GM12878 (cell line): ENCODE data around the gene TREH. TPM values are rescaled to one million over a fixed set of nuclear protein-coding genes. Genes with fewer than 3 reads are reported as not detected.

ENCODE experiments used
- ATAC-seq: fragments of 200-7000 bp; cut with Tn5 transposase; 3 replicates; pipeline ENCODE4 v1.9.1; 2020; ENCODE audit warnings: mild to moderate bottlenecking, moderate library complexity
- BruUV-seq: library from RNA; stranded (reverse); fragments of 400-500 nt; replicated peaks from 2 replicates; lab custom pipeline; 2021; lab: Mats Ljungman, UMichigan
- CTCF ChIA-PET: fragments of 300-600 bp; sonication (Branson Sonifier 250); formaldehyde crosslinking; extraction: SDS; loops from one replicate; lab custom pipeline; 2021; ENCODE audit warnings: inconsistent platforms; lab: Yijun Ruan, JAX
- POLR2A ChIA-PET: fragments of 350-600 bp; formaldehyde crosslinking; extraction: SDS; loops from one replicate; lab custom pipeline; 2021; ENCODE audit warnings: inconsistent platforms; lab: Charles Lee
- RAD21 ChIA-PET: fragments of 300-600 bp; sonication (Branson Sonifier 250); formaldehyde crosslinking; loops from one replicate; lab custom pipeline; 2023; ENCODE audit warnings: antibody characterized with exemption; ENCODE audit not compliant: unreplicated experiment; lab: Charles Lee
- SMC1A ChIA-PET: fragments of 300-600 bp; sonication (Branson Sonifier 250); formaldehyde crosslinking; loops from one replicate; lab custom pipeline; 2023; ENCODE audit not compliant: unreplicated experiment, uncharacterized antibody; lab: Charles Lee
- DNase-seq: peaks from one replicate; pipeline ENCODE4 v3.0.0-alpha.2; 2011; ENCODE audit warnings: low read depth, low spot score
- FAIRE-seq: peaks from 3 replicates; lab custom pipeline; 2011; peaks lifted over from hg19 to GRCh38; lab: Jason Lieb, UNC
- H2AFZ ChIP-seq: 2 replicates; pipeline ENCODE4 v1.6.0; 2011; ENCODE audit warnings: low read depth, low read length, control low read depth; ENCODE audit not compliant: control insufficient read depth
- H3K27ac ChIP-seq: 2 replicates; pipeline ENCODE4 v1.5.1; 2011; ENCODE audit warnings: control low read depth; ENCODE audit not compliant: control insufficient read depth, insufficient read depth
- H3K27me3 ChIP-seq, 2 experiments: replicated peaks in 1 of 2; 2 replicates each; pipeline versions ENCODE4 v1.6.0 to v1.6.1; 2011; ENCODE audit warnings: low read length in 1 of 2; ENCODE audit not compliant: control insufficient read depth in 2 of 2, insufficient read depth in 2 of 2
- H3K36me3 ChIP-seq, 2 experiments: 2 replicates each; pipeline ENCODE4 v1.5.1; 2011; ENCODE audit warnings: low read length in 1 of 2; ENCODE audit not compliant: control insufficient read depth in 2 of 2, insufficient read depth in 2 of 2
- H3K4me1 ChIP-seq: 2 replicates; pipeline ENCODE4 v1.6.1; 2011; ENCODE audit warnings: mild to moderate bottlenecking, low read length, moderate library complexity, mixed read lengths; ENCODE audit not compliant: control insufficient read depth, insufficient read depth
- H3K4me2 ChIP-seq: 2 replicates; pipeline ENCODE4 v1.6.0; 2011; ENCODE audit warnings: control low read depth; ENCODE audit not compliant: control insufficient read depth, insufficient read depth
- H3K4me3 ChIP-seq: fragments of 200-600 bp; sonication (generic); 2 replicates; pipeline ENCODE4 v1.5.1; 2016
- H3K79me2 ChIP-seq: 2 replicates; pipeline ENCODE4 v1.6.0; 2011; ENCODE audit warnings: low read length; ENCODE audit not compliant: control insufficient read depth, insufficient read depth
- H3K9ac ChIP-seq: 2 replicates; pipeline ENCODE4 v1.8.0; 2011; ENCODE audit warnings: low read length, control low read depth, mixed read lengths; ENCODE audit not compliant: control insufficient read depth, insufficient read depth
- H3K9me3 ChIP-seq: replicated peaks from 3 replicates; pipeline ENCODE4 v1.5.1; 2011; ENCODE audit warnings: mild to moderate bottlenecking, low read length; ENCODE audit not compliant: control insufficient read depth, insufficient read depth
- H4K20me1 ChIP-seq: 2 replicates; pipeline ENCODE4 v1.6.0; 2011; ENCODE audit not compliant: control insufficient read depth, insufficient read depth
- ASH2L ChIP-seq: fragments of 300-600, 200-600 bp; sonication (generic); IDR thresholded peaks from 2 replicates; pipeline ENCODE4 v1.6.1; 2017; ENCODE audit warnings: low read depth, mild to moderate bottlenecking, borderline replicate concordance
- CBFB ChIP-seq: IDR thresholded peaks from 2 replicates; pipeline ENCODE4 v1.6.1; 2016; ENCODE audit warnings: antibody characterized with exemption, low read depth
- DPF2 ChIP-seq: fragments of 450-650 bp; IDR thresholded peaks from 2 replicates; pipeline ENCODE4 v1.6.1; 2017; ENCODE audit warnings: mild to moderate bottlenecking
- FOXM1 ChIP-seq: IDR thresholded peaks from 2 replicates; pipeline ENCODE4 v1.6.1; 2012; ENCODE audit warnings: low read depth, mild to moderate bottlenecking, inconsistent platforms, low read length, moderate library complexity
- NFYB ChIP-seq: IDR thresholded peaks from 2 replicates; pipeline ENCODE4 v1.6.1; 2011; ENCODE audit warnings: low read depth, mild to moderate bottlenecking, low read length, improper control_type of control experiment, moderate library complexity; ENCODE audit not compliant: insufficient read depth
- NR2C1 ChIP-seq: fragments of 450-650 bp; IDR thresholded peaks from 2 replicates; pipeline ENCODE4 v1.6.1; 2017; ENCODE audit warnings: antibody characterized with exemption, mild to moderate bottlenecking, moderate library complexity
- POLR2AphosphoS5 ChIP-seq: IDR thresholded peaks from 2 replicates; pipeline ENCODE4 v1.6.1; 2011; ENCODE audit warnings: mild to moderate bottlenecking, low read length, inconsistent platforms
- RUNX3 ChIP-seq: IDR thresholded peaks from 2 replicates; pipeline ENCODE4 v1.6.1; 2012; ENCODE audit warnings: low read length, inconsistent platforms
- SRF ChIP-seq, 2 experiments: IDR thresholded peaks; 2 replicates each; pipeline ENCODE4 v1.6.1; 2011; ENCODE audit warnings: low read depth in 2 of 2, low read length in 2 of 2, mild to moderate bottlenecking in 1 of 2, moderate library complexity in 1 of 2
- WGBS: methylation state at CpG from one replicate; pipeline ENCODE4 v1.1.6; 2016; ENCODE audit warnings: low lambda C conversion rate; ENCODE audit not compliant: insufficient replicate concordance, insufficient coverage; ENCODE audit errors: missing lambda C conversion rate; 5-methylcytosine and 5-hydroxymethylcytosine counted together
- in situ Hi-C: fragments of 300-500 bp; cut with MboI; formaldehyde crosslinking; loops from 9 replicates; pipeline ENCODE4 v1.14.3; 2018; ENCODE audit warnings: mixed read lengths
- intact Hi-C: fragments of 100-400 bp; cut with micrococcal nuclease; formaldehyde crosslinking; loops from one replicate; pipeline ENCODE4 v1.14.2; 2022; ENCODE audit not compliant: unreplicated experiment
- polyA plus RNA-seq, 11 experiments: library from polyadenylated mRNA; depleted of rRNA in 4 of 11; unstranded in 6 of 11; stranded (reverse) in 5 of 11; fragments of >200 nt; fragmentation: Nextera tagmentation in 4 of 11; fragmentation: Illumina TruSeq in 1 of 11; extraction: Ambion mirVana in 4 of 11; extraction: Trizol in 1 of 11; gene quantifications; 1 replicate in 1 of 11; 2 replicates in 10 of 11; pipeline versions ENCODE4 v1.2.1 to v1.2.3, GENCODE V29; 2011 to 2016; ENCODE audit warnings: inconsistent platforms in 2 of 11, missing spikeins in 2 of 11, low read depth in 1 of 11
- total RNA-seq, 4 experiments: library from RNA; depleted of rRNA in 3 of 4; stranded (reverse); fragments of >200 nt in 3 of 4; fragmentation: Illumina TruSeq in 1 of 4; extraction: Trizol in 1 of 4; gene quantifications; 2 replicates each; pipeline versions ENCODE4 v1.2.1 to v1.2.3, GENCODE V29; 2013 to 2021
- TF ChIP-seq, protein P1 (sequence below): fragments of 450-650 bp; IDR thresholded peaks from 2 replicates; pipeline ENCODE4 v1.6.1; 2017; ENCODE audit warnings: mild to moderate bottlenecking

The TREH gene
- total and polyA plus RNA-seq, 10 of the 15 experiments (the other 5 are each of a cell fraction or from before 2014, with no cell fraction given), result not detected

DNA sequence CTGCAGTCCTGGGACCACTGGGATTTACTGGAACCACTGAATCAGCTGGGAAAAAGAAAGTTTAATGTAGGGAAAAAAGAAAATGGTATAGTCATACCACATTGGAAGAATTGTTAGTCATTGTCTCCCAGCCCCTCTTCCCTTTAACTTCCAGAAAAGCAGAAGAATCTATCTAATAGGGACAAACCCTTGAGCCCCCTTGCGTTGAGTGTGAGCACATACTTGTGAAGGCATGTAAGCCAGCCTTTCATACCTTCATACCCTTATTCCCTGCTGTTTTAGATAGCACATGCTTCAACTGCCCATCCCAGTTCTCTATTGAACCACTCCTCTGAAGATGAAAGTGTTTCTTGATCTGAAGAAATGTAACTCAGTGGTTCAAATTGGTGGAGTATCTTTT is 6.6 kb downstream of the TREH start (continued):
- TF ChIP-seq SRF (IDR thresholded peaks at IDR 0.05; ENCODE audit: low read depth in 2 of 2, low read length in 2 of 2), result no peak
- no peak for TF ChIP-seq ASH2L
- TF ChIP-seq NFYB, result no peak
- TF ChIP-seq FOXM1, result no peak
- no peak for TF ChIP-seq DPF2
- TF ChIP-seq CBFB, result no peak
- TF ChIP-seq RUNX3, result no peak

DNA sequence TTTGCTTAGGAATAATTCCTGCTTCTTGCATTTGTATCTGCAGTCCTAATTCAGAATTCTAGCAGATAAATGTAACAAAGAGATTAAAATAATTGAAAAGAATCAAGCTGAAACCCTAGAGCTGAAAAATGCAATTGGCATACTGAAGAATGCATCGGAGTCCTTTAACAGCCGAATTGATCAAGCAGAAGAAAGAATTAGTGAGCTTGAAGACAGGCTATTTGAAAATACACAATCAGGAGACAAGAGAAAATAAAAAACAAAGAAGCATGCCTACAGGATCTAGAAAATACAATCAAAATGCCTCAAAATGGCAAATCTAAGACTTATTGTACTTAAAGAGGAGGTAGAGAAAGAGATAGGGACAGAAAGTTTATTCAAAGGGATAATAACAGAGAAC is 8.2 kb downstream of the TREH start:
- no peak overlapping the region for H3K27ac ChIP-seq
- no peak for FAIRE-seq
- CTCF ChIA-PET, result interaction anchor here (1.3 kb wide), 1 partner anchor 12 kb away, joined by 3 read pairs; no protein-coding TSS in a partner anchor
- TF ChIP-seq, protein P1, sequence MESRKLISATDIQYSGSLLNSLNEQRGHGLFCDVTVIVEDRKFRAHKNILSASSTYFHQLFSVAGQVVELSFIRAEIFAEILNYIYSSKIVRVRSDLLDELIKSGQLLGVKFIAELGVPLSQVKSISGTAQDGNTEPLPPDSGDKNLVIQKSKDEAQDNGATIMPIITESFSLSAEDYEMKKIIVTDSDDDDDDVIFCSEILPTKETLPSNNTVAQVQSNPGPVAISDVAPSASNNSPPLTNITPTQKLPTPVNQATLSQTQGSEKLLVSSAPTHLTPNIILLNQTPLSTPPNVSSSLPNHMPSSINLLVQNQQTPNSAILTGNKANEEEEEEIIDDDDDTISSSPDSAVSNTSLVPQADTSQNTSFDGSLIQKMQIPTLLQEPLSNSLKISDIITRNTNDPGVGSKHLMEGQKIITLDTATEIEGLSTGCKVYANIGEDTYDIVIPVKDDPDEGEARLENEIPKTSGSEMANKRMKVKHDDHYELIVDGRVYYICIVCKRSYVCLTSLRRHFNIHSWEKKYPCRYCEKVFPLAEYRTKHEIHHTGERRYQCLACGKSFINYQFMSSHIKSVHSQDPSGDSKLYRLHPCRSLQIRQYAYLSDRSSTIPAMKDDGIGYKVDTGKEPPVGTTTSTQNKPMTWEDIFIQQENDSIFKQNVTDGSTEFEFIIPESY, result no peak
- TF ChIP-seq NR2C1, result no peak
- TF ChIP-seq POLR2AphosphoS5, result no peak
- in situ Hi-C loops, result no loop called here
- no peak overlapping the region for H2AFZ ChIP-seq
- intact Hi-C loops, result no loop called here
- H3K79me2 ChIP-seq, result no peaks in the 10 kb centered on the region
- no peak overlapping the region for H3K9ac ChIP-seq
- H3K36me3 ChIP-seq, result no peaks in the 10 kb centered on the region
- no peak overlapping the region for H3K4me2 ChIP-seq
- no peak for DNase-seq
- POLR2A ChIA-PET, result no interaction called here
- BruUV-seq, result no TSS peak
- no peaks in the 10 kb centered on the region; the same call in 2 of the 3 replicates for H3K9me3 ChIP-seq
- RAD21 ChIA-PET, result no interaction called here
- H3K4me1 ChIP-seq, result no peaks in the 10 kb centered on the region
- no peak for ATAC-seq
- SMC1A ChIA-PET, result no interaction called here
- 92% methylated on average over 2 of the region's 2 CpGs for WGBS
- H3K4me3 ChIP-seq, result no peak overlapping the region
- no peaks in the 10 kb centered on the region for H4K20me1 ChIP-seq
- H3K27me3 ChIP-seq, result peaks cover 0 to 2% of the 10 kb centered on the region in 2 experiments; a peak in 2 of 4 replicates
